GM12878 (cell line): Measurements from ENCODE around the gene DOP1A.

Experiments
- CHD4 ChIP-seq: fragments of 200-600 bp; sonication (generic); IDR thresholded peaks from 2 replicates; pipeline ENCODE4 v1.6.1; 2016; ENCODE audit warnings: mild to moderate bottlenecking
- ETV6 ChIP-seq, 2 experiments: fragments of 450-650 bp in 1 of 2; IDR thresholded peaks in 1 of 2; conservative IDR thresholded peaks in 1 of 2; 2 replicates each; pipeline ENCODE4 v1.6.1; 2014; ENCODE audit warnings: antibody characterized with exemption in 1 of 2, borderline replicate concordance in 1 of 2, low read depth in 1 of 2, mild to moderate bottlenecking in 1 of 2, moderate library complexity in 1 of 2
- PAX5 ChIP-seq: IDR thresholded peaks from 2 replicates; pipeline ENCODE4 v1.6.1; 2011; ENCODE audit warnings: low read depth, low read length, borderline replicate concordance
- RELA ChIP-seq: fragments of 450-650 bp; IDR thresholded peaks from 2 replicates; pipeline ENCODE4 v1.8.0; 2014; ENCODE audit warnings: borderline replicate concordance; ENCODE audit not compliant: partially characterized antibody
- SIN3A ChIP-seq: IDR thresholded peaks from 2 replicates; pipeline ENCODE4 v1.6.1; 2012; ENCODE audit warnings: low read depth, low read length, improper control_type of control experiment
- SRF ChIP-seq, 2 experiments: IDR thresholded peaks; 2 replicates each; pipeline ENCODE4 v1.6.1; 2011; ENCODE audit warnings: low read depth in 2 of 2, low read length in 2 of 2, mild to moderate bottlenecking in 1 of 2, moderate library complexity in 1 of 2
- SUZ12 ChIP-seq: fragments of 200-600 bp; sonication (generic); IDR thresholded peaks from one replicate; pipeline ENCODE4 v1.6.1; 2018; ENCODE audit warnings: antibody characterized with exemption, mild to moderate bottlenecking; ENCODE audit not compliant: unreplicated experiment
- TCF7 ChIP-seq: IDR thresholded peaks from 2 replicates; pipeline ENCODE4 v1.6.1; 2014; ENCODE audit warnings: antibody characterized with exemption, borderline replicate concordance
- ZZZ3 ChIP-seq: IDR thresholded peaks from 2 replicates; pipeline ENCODE4 v1.6.1; 2011; ENCODE audit warnings: low read depth; ENCODE audit not compliant: control insufficient read depth, insufficient read length
- TF ChIP-seq, protein P1 (sequence below), 3 experiments: IDR thresholded peaks in 2 of 3; conservative IDR thresholded peaks in 1 of 3; 2 replicates each; pipeline ENCODE4 v1.5.1; 2011; ENCODE audit warnings: low read depth in 3 of 3, low read length in 3 of 3, mild to moderate bottlenecking in 3 of 3, control low read depth in 2 of 3, moderate library complexity in 2 of 3, inconsistent platforms in 1 of 3, mixed read lengths in 1 of 3; ENCODE audit not compliant: control insufficient read depth in 2 of 3, insufficient read depth in 1 of 3; ENCODE audit errors: extremely low read depth in 1 of 3
- TF ChIP-seq, protein P2 (sequence below): fragments of 450-650 bp; IDR thresholded peaks from 2 replicates; pipeline ENCODE4 v1.6.1; 2017; ENCODE audit warnings: mild to moderate bottlenecking, moderate library complexity
- TF ChIP-seq, protein P3 (sequence below): IDR thresholded peaks from 2 replicates; pipeline ENCODE4 v1.6.1; 2012; ENCODE audit warnings: low read depth, low read length, improper control_type of control experiment
- TF ChIP-seq, protein P4 (sequence below): IDR thresholded peaks from 2 replicates; pipeline ENCODE4 v1.6.1; 2012; ENCODE audit warnings: low read depth, low read length, improper control_type of control experiment

DNA sequence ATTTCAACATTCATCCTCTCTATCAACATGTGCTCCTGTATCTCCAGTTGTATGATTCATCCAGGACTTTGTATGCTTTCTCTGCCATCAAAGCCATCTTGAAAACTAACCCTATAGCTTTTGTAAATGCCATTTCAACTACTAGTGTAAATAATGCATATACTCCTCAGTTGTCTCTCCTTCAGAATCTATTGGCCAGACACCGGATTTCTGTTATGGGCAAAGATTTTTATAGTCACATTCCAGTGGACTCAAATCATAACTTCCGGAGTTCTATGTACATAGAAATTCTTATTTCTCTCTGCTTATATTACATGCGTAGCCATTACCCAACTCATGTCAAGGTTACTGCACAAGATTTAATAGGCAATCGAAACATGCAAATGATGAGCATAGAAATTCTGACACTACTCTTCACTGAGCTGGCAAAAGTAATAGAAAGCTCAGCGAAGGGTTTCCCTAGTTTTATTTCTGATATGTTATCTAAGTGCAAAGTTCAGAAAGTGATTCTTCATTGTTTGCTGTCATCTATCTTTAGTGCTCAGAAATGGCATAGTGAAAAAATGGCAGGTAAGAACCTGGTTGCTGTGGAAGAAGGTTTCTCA, 70.7 kb downstream of the DOP1A start:
- TF ChIP-seq ETV6 (conservative IDR thresholded peaks at IDR 0.05 in 1 of 2, IDR thresholded peaks at IDR 0.05 in 1 of 2; ENCODE audit: borderline replicate concordance in 1 of 2, low read depth in 1 of 2) (no peak), SUZ12 (no peak), ZZZ3 (no peak), SIN3A (no peak), CHD4 (no peak), TCF7 (no peak), SRF (IDR thresholded peaks at IDR 0.05; ENCODE audit: low read depth in 2 of 2, low read length in 2 of 2) (no peak), RELA (no peak), PAX5 (no peak)
- TF ChIP-seq, protein P1, sequence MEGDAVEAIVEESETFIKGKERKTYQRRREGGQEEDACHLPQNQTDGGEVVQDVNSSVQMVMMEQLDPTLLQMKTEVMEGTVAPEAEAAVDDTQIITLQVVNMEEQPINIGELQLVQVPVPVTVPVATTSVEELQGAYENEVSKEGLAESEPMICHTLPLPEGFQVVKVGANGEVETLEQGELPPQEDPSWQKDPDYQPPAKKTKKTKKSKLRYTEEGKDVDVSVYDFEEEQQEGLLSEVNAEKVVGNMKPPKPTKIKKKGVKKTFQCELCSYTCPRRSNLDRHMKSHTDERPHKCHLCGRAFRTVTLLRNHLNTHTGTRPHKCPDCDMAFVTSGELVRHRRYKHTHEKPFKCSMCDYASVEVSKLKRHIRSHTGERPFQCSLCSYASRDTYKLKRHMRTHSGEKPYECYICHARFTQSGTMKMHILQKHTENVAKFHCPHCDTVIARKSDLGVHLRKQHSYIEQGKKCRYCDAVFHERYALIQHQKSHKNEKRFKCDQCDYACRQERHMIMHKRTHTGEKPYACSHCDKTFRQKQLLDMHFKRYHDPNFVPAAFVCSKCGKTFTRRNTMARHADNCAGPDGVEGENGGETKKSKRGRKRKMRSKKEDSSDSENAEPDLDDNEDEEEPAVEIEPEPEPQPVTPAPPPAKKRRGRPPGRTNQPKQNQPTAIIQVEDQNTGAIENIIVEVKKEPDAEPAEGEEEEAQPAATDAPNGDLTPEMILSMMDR (IDR thresholded peaks at IDR 0.05 in 2 of 3, conservative IDR thresholded peaks at IDR 0.05 in 1 of 3; ENCODE audit: control insufficient read depth in 2 of 3, extremely low read depth in 1 of 3, insufficient read depth in 1 of 3, low read depth in 3 of 3, low read length in 3 of 3): no peak
- TF ChIP-seq, protein P2, sequence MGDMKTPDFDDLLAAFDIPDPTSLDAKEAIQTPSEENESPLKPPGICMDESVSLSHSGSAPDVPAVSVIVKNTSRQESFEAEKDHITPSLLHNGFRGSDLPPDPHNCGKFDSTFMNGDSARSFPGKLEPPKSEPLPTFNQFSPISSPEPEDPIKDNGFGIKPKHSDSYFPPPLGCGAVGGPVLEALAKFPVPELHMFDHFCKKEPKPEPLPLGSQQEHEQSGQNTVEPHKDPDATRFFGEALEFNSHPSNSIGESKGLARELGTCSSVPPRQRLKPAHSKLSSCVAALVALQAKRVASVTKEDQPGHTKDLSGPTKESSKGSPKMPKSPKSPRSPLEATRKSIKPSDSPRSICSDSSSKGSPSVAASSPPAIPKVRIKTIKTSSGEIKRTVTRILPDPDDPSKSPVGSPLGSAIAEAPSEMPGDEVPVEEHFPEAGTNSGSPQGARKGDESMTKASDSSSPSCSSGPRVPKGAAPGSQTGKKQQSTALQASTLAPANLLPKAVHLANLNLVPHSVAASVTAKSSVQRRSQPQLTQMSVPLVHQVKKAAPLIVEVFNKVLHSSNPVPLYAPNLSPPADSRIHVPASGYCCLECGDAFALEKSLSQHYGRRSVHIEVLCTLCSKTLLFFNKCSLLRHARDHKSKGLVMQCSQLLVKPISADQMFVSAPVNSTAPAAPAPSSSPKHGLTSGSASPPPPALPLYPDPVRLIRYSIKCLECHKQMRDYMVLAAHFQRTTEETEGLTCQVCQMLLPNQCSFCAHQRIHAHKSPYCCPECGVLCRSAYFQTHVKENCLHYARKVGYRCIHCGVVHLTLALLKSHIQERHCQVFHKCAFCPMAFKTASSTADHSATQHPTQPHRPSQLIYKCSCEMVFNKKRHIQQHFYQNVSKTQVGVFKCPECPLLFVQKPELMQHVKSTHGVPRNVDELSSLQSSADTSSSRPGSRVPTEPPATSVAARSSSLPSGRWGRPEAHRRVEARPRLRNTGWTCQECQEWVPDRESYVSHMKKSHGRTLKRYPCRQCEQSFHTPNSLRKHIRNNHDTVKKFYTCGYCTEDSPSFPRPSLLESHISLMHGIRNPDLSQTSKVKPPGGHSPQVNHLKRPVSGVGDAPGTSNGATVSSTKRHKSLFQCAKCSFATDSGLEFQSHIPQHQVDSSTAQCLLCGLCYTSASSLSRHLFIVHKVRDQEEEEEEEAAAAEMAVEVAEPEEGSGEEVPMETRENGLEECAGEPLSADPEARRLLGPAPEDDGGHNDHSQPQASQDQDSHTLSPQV: no peak
- TF ChIP-seq, protein P3, sequence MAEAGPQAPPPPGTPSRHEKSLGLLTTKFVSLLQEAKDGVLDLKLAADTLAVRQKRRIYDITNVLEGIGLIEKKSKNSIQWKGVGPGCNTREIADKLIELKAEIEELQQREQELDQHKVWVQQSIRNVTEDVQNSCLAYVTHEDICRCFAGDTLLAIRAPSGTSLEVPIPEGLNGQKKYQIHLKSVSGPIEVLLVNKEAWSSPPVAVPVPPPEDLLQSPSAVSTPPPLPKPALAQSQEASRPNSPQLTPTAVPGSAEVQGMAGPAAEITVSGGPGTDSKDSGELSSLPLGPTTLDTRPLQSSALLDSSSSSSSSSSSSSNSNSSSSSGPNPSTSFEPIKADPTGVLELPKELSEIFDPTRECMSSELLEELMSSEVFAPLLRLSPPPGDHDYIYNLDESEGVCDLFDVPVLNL: no peak
- TF ChIP-seq, protein P4, sequence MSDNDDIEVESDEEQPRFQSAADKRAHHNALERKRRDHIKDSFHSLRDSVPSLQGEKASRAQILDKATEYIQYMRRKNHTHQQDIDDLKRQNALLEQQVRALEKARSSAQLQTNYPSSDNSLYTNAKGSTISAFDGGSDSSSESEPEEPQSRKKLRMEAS: no peak
